Measurements from ENCODE around the gene LGI2. TPM values are rescaled to one million over a fixed set of nuclear protein-coding genes. Genes with fewer than 3 reads are reported as not detected.

Gene LGI2
- total RNA-seq, 1 experiment from 2014 or later, result not detected

DNA sequence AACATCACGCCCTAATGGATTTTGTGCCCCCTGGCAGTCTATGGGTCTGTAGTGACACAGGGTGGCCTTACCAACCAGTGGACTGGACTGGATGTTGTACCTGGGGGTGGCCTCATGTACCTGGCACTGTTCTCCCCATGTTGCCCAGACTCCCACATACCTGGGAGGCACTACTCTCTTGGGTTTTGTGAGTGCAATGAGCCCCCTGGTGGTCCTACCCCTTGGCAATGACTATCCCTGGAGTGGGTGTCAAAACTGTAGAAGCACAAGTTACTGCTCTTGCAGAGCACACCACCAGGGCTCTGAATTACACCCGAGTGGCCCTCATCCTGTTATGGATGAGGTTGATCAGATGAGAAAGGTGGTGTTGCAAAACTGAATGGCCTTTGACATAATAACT lies 60.1 kb downstream of the LGI2 start:
- DNase-seq (ENCODE audit: unreplicated experiment), result no peak
- no TSS peak for BruUV-seq (replicated peaks)
- ChIA-PET CTCF (interaction anchor here (1.5 kb wide), 1 partner anchor 10 kb away, joined by 12 read pairs; no protein-coding TSS in a partner anchor), POLR2A (interaction anchor here (0.7 to 1.5 kb wide), 2 partner anchors 10 to 11 kb away, joined by 3 to 5 read pairs; no protein-coding TSS in a partner anchor)
- peaks cover 14% of the 10 kb centered on the region for H3K27me3 Mint-ChIP-seq (ENCODE audit: insufficient read depth, unreplicated experiment)
- H3K4me1 Mint-ChIP-seq (ENCODE audit: insufficient read depth, unreplicated experiment), result peaks cover 29% of the 10 kb centered on the region
- TF ChIP-seq, protein P1, sequence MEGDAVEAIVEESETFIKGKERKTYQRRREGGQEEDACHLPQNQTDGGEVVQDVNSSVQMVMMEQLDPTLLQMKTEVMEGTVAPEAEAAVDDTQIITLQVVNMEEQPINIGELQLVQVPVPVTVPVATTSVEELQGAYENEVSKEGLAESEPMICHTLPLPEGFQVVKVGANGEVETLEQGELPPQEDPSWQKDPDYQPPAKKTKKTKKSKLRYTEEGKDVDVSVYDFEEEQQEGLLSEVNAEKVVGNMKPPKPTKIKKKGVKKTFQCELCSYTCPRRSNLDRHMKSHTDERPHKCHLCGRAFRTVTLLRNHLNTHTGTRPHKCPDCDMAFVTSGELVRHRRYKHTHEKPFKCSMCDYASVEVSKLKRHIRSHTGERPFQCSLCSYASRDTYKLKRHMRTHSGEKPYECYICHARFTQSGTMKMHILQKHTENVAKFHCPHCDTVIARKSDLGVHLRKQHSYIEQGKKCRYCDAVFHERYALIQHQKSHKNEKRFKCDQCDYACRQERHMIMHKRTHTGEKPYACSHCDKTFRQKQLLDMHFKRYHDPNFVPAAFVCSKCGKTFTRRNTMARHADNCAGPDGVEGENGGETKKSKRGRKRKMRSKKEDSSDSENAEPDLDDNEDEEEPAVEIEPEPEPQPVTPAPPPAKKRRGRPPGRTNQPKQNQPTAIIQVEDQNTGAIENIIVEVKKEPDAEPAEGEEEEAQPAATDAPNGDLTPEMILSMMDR (IDR thresholded peaks at IDR 0.05; ENCODE audit: unreplicated experiment), result no peak
- no peaks in the 10 kb centered on the region for H3K9me3 Mint-ChIP-seq (ENCODE audit: unreplicated experiment)
- no peaks in the 10 kb centered on the region for H3K36me3 Mint-ChIP-seq (ENCODE audit: insufficient read depth, unreplicated experiment)
- intact Hi-C loops (cut with micrococcal nuclease), result no loop called here
- no peak overlapping the region for H3K27ac Mint-ChIP-seq (ENCODE audit: low read depth, unreplicated experiment)
- H3K4me3 Mint-ChIP-seq (ENCODE audit: unreplicated experiment), result no peak overlapping the region

DNA sequence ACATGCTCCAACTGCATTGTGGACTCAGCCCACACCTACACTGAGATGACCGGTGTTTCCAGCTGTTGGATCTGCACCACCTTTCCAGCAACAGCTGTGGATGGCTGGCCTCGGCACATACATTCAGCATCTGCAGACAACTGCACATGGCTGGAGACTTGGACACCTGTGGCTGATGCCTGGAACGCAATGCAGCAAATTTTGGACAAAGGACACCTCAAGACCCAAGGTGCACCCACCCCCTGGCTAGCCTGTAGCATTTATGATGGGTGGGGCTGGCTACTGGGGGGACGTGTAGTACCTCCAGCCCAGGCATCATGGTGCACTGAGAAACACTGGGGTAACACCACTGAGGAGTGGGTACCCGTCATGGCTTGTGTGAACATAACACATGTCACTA lies 60.6 kb downstream of the LGI2 start:
- CTCF ChIA-PET, result interaction anchor here (1.0 to 1.2 kb wide), 2 partner anchors 11 to 16 kb away, joined by 3 read pairs; no protein-coding TSS in a partner anchor
- BruUV-seq (replicated peaks), result no TSS peak
- H3K36me3 Mint-ChIP-seq (ENCODE audit: insufficient read depth, unreplicated experiment), result no peaks in the 10 kb centered on the region
- H3K9me3 Mint-ChIP-seq (ENCODE audit: unreplicated experiment), result no peaks in the 10 kb centered on the region
- no peak for DNase-seq (ENCODE audit: unreplicated experiment)
- H3K27me3 Mint-ChIP-seq (ENCODE audit: insufficient read depth, unreplicated experiment), result peaks cover 10% of the 10 kb centered on the region
- POLR2A ChIA-PET, result no interaction called here
- intact Hi-C loops (cut with micrococcal nuclease), result no loop called here
- H3K4me3 Mint-ChIP-seq (ENCODE audit: unreplicated experiment), result no peak overlapping the region
- H3K4me1 Mint-ChIP-seq (ENCODE audit: insufficient read depth, unreplicated experiment), result peaks cover 29% of the 10 kb centered on the region
- H3K27ac Mint-ChIP-seq (ENCODE audit: low read depth, unreplicated experiment), result no peak overlapping the region
- TF ChIP-seq, protein P1 (IDR thresholded peaks at IDR 0.05; ENCODE audit: unreplicated experiment), result no peak

DNA sequence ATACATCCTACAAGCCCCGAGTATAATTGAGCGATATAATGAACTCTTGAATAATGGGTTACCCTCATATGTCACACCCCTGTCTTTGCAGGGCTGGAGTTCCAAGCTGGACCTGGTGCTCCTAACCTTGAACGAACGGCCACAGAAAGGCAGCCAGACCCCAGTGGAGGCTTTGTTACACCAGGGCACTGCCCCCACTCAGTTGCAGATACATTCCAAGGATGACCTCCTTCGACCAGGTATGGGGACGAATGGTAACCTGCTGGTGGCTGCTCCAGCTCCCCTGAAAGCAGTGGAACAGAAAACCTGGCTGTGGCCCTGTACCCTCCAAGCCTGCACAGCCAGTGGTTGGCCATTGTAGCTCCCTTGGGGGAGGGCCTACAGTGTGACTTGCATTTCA lies 61.3 kb downstream of the LGI2 start:
- POLR2A ChIA-PET, result no interaction called here
- peaks cover 3% of the 10 kb centered on the region for H3K27me3 Mint-ChIP-seq (ENCODE audit: insufficient read depth, unreplicated experiment)
- CTCF ChIA-PET, result interaction anchor here (0.6 to 1.2 kb wide), 3 partner anchors 11 to 175 kb away, joined by 3 to 4 read pairs (median 3); no protein-coding TSS in a partner anchor
- no TSS peak for BruUV-seq (replicated peaks)
- no peak overlapping the region for H3K4me3 Mint-ChIP-seq (ENCODE audit: unreplicated experiment)
- no peaks in the 10 kb centered on the region for H3K36me3 Mint-ChIP-seq (ENCODE audit: insufficient read depth, unreplicated experiment)
- H3K9me3 Mint-ChIP-seq (ENCODE audit: unreplicated experiment), result no peaks in the 10 kb centered on the region
- no peak for DNase-seq (ENCODE audit: unreplicated experiment)
- H3K4me1 Mint-ChIP-seq (ENCODE audit: insufficient read depth, unreplicated experiment), result peaks cover 29% of the 10 kb centered on the region
- intact Hi-C loops (cut with micrococcal nuclease), result no loop called here
- no peak overlapping the region for H3K27ac Mint-ChIP-seq (ENCODE audit: low read depth, unreplicated experiment)
- TF ChIP-seq, protein P1 (IDR thresholded peaks at IDR 0.05; ENCODE audit: unreplicated experiment), result no peak

DNA sequence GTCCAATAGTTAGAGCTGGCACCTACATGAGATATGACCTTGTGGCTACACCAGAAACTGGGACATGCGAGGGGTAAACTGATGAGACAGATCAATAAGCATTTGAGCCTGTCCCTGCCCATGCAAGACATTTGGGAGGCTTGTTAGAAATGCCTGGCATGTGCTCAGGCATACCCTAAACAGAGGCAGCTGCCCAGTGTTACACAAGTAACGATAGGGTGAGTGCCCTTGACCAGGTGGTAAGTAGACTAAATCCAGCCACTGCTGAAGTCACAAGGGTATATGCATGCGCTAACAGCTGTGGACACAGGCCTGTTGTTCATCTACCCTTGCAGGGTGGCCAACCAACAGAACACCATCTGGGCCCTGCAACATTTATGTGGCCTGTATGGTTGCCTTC lies 61.8 kb downstream of the LGI2 start:
- no peaks in the 10 kb centered on the region for H3K9me3 Mint-ChIP-seq (ENCODE audit: unreplicated experiment)
- intact Hi-C loops (cut with micrococcal nuclease), result no loop called here
- no TSS peak for BruUV-seq (replicated peaks)
- no peaks in the 10 kb centered on the region for H3K27me3 Mint-ChIP-seq (ENCODE audit: insufficient read depth, unreplicated experiment)
- POLR2A ChIA-PET, result no interaction called here
- CTCF ChIA-PET, result interaction anchor here (0.6 to 1.2 kb wide), 2 partner anchors 12 to 176 kb away, joined by 3 to 4 read pairs; no protein-coding TSS in a partner anchor
- no peaks in the 10 kb centered on the region for H3K36me3 Mint-ChIP-seq (ENCODE audit: insufficient read depth, unreplicated experiment)
- no peak overlapping the region for H3K4me3 Mint-ChIP-seq (ENCODE audit: unreplicated experiment)
- H3K4me1 Mint-ChIP-seq (ENCODE audit: insufficient read depth, unreplicated experiment), result peaks cover 29% of the 10 kb centered on the region
- DNase-seq (ENCODE audit: unreplicated experiment), result no peak
- no peak overlapping the region for H3K27ac Mint-ChIP-seq (ENCODE audit: low read depth, unreplicated experiment)
- TF ChIP-seq, protein P1 (IDR thresholded peaks at IDR 0.05; ENCODE audit: unreplicated experiment), result no peak
